Heart right ventricle (tissue), 16 donors: ENCODE data around the gene LIPT1. TPM values are rescaled to one million over a fixed set of nuclear protein-coding genes. Genes with fewer than 3 reads are reported as not detected.

Experiments used
- ATAC-seq, 8 donors: fragments of 200-7000 bp; cut with Tn5 transposase; one replicate each; pipeline ENCODE4 v1.9.1; 2020; ENCODE audit warnings: mild to moderate bottlenecking in 8 of 8, moderate library complexity in 8 of 8, moderate number of reproducible peaks in 1 of 8
- DNase-seq, 2 donors: peaks; one replicate each; pipeline ENCODE4 v3.0.0-alpha.2; 2020
- H3K27ac ChIP-seq, 10 donors: fragments of 200-600 bp; sonication (generic) in 2 of 10; one replicate each; pipeline versions ENCODE4 v1.5.0 to v1.8.0; 2020 to 2022; ENCODE audit warnings: mild to moderate bottlenecking in 3 of 10
- H3K27me3 ChIP-seq, 7 donors: fragments of 200-600 bp; one replicate each; pipeline ENCODE4 v1.8.0; 2021 to 2022; ENCODE audit warnings: mild to moderate bottlenecking in 2 of 7
- H3K36me3 ChIP-seq, 9 donors: fragments of 200-600 bp; sonication (generic) in 1 of 9; one replicate each; pipeline versions ENCODE4 v1.5.0 to v1.8.0; 2020 to 2022; ENCODE audit warnings: mild to moderate bottlenecking in 2 of 9
- H3K4me1 ChIP-seq, 9 donors: fragments of 200-600 bp; sonication (generic) in 1 of 9; one replicate each; pipeline versions ENCODE4 v1.5.0 to v1.8.0; 2020 to 2022; ENCODE audit warnings: mild to moderate bottlenecking in 4 of 9
- H3K4me3 ChIP-seq, 10 donors: fragments of 200-600 bp; sonication (generic) in 2 of 10; one replicate each; pipeline versions ENCODE4 v1.5.0 to v1.8.0; 2020 to 2022; ENCODE audit warnings: mild to moderate bottlenecking in 7 of 10, moderate library complexity in 2 of 10
- H3K9me3 ChIP-seq, 11 donors: fragments of 200-600 bp in 10 of 11; sonication (generic) in 2 of 11; one replicate each; pipeline versions ENCODE4 v1.5.0 to v1.8.0; 2013 to 2022; ENCODE audit warnings: mild to moderate bottlenecking in 2 of 11, control low read depth in 1 of 11, moderate library complexity in 1 of 11
- CTCF ChIP-seq, 9 donors: fragments of 200-600 bp; sonication (generic) in 2 of 9; IDR thresholded peaks; one replicate each; pipeline versions ENCODE4 v1.5.0 to v1.8.0; 2021 to 2022; ENCODE audit warnings: antibody characterized with exemption in 9 of 9, mild to moderate bottlenecking in 5 of 9, moderate library complexity in 1 of 9
- WGBS, 2 donors: extraction: QIAGEN DNeasy Blood & Tissue Kit; methylation state at CpG; one replicate each; pipeline ENCODE4 v1.1.7; 2013; ENCODE audit warnings: inconsistent platforms in 1 of 2; 5-methylcytosine and 5-hydroxymethylcytosine counted together
- intact Hi-C, 10 donors: fragments of 100-400 bp; cut with DNase I; formaldehyde crosslinking; loops; one replicate each; pipeline versions ENCODE4 v1.11.1 to v1.14.2; 2022
- polyA plus RNA-seq, 2 donors: library from polyadenylated mRNA; stranded (reverse); fragments of 200-250 nt; gene quantifications; one replicate each; pipeline ENCODE4 v1.2.3, GENCODE V29; 2013
- total RNA-seq, 10 donors: library from RNA; stranded (reverse); fragmentation: NEBNext Ultra II Directional in 3 of 10; extraction: Animal tissue kit (Norgen Biotek cat#: 25700) in 3 of 10; gene quantifications; one replicate each; pipeline versions ENCODE4 v1.2.1 to v1.2.4, GENCODE V29; 2021 to 2023
- donor health status: Arrhythmogenic right ventricular cardiomyopathy.
- donor health status: ischemic (EF 13 %, LVEDD 7.1; RV severe dilation, severe dysfunction).
- donor health status: healthy with polysubstance abuse.
- donor health status: DM: no; HTN: yes; CAD: no.
- donor health status: DM: no; HTN: no; CAD: no.
- donor health status: ischemic (EF 25% LVEDD 6.9; RV normal size, moderate dysfunction).
- donor health status: ischemic (EF 25% LVEDD 5.7; RV mildly dilated, moderate dysfunction).
- donor health status: healthy.
- donor health status: DM: yes; HTN: yes; CAD: no.
- donor health status: Ischemic cardiomyopathy.
- donor health status: ischemic (EF 35%, LVEDD 5.7; RV mildly dilated, moderate dysfunction).
- donor health status: nonischemic (EF 11% LVEDD 7.7; RV severe dilation, severe dysfunction).
- donor health status: DM: yes; HTN: yes; CAD: no.
- donor health status: PGD.
- donor health status: ischemic (EF 29% LVEDD 5.4; RV normal size, mild dysfunction).
- donor health status: nonischemic (EF 23%, LVEDD 6.1; RV moderate dilation, normal function).

Gene LIPT1
- total and polyA plus RNA-seq, 12 donors: 4.2 to 18.5 (median 7.6) TPM

GRCh38 chr2:99159594-99159993, 4.8 kb downstream of the LIPT1 start:
- intact Hi-C loops: loop anchor here in 1 of 10 donors (2.0 kb wide), 1 partner anchor 21 kb away; the partner anchor contains the start of genes MITD1 and MRPL30
- no peaks in the 10 kb centered on the region for H3K27me3 ChIP-seq
- WGBS, 2 donors: 87 to 90% methylated on average over 4 of the region's 4 CpGs
- H3K4me1 ChIP-seq: peaks cover 0 to 18% (median 9%) of the 10 kb centered on the region in 9 donors
- no peaks in the 10 kb centered on the region for H3K9me3 ChIP-seq
- ATAC-seq (no peak), DNase-seq (no peak)
- no peak overlapping the region for H3K4me3 ChIP-seq
- no peak overlapping the region for H3K27ac ChIP-seq
- H3K36me3 ChIP-seq: peaks cover 0 to 79% (median 13%) of the 10 kb centered on the region in 9 donors
- no peak for TF ChIP-seq CTCF (IDR thresholded peaks at IDR 0.05)

GRCh38 chr2:99166218-99166617, 11.5 kb downstream of the LIPT1 start:
- no peak for TF ChIP-seq CTCF (IDR thresholded peaks at IDR 0.05)
- ATAC-seq: no peak
- Histone ChIP-seq H3K9me3 (no peaks in the 10 kb centered on the region), H3K27me3 (no peaks in the 10 kb centered on the region), H3K27ac (no peak overlapping the region), H3K4me3 (no peak overlapping the region), H3K4me1 (peaks cover 0 to 5% (median 0%) of the 10 kb centered on the region in 9 donors), H3K36me3 (peaks cover 0 to 93% (median 15%) of the 10 kb centered on the region in 9 donors)
- intact Hi-C loops: no loop called here
- 85 to 87% methylated on average over 5 of the region's 5 CpGs for WGBS, 2 donors
- DNase-seq: no peak

- no peaks in the 10 kb centered on the region for H3K9me3 ChIP-seq
- intact Hi-C loops: no loop called here
- WGBS, 2 donors: 64 to 66% methylated on average over 1 of the region's 1 CpG
- DNase-seq: no peak
- H3K36me3 ChIP-seq: peaks cover 0 to 92% (median 27%) of the 10 kb centered on the region in 9 donors
- peaks cover 0 to 5% (median 0%) of the 10 kb centered on the region in 9 donors for H3K4me1 ChIP-seq
- no peak overlapping the region for H3K4me3 ChIP-seq
- H3K27me3 ChIP-seq: no peaks in the 10 kb centered on the region
- no peak overlapping the region for H3K27ac ChIP-seq
- TF ChIP-seq CTCF (IDR thresholded peaks at IDR 0.05): no peak
- no peak for ATAC-seq
Observed at GRCh38 chr2:99169534-99169933, 14.8 kb downstream of the LIPT1 start.

- no peak for TF ChIP-seq CTCF (IDR thresholded peaks at IDR 0.05)
- peaks cover 0 to 5% (median 0%) of the 10 kb centered on the region in 9 donors for H3K4me1 ChIP-seq
- no peaks in the 10 kb centered on the region for H3K9me3 ChIP-seq
- peaks cover 0 to 76% (median 27%) of the 10 kb centered on the region in 9 donors for H3K36me3 ChIP-seq
- 95 to 97% methylated on average over 8 of the region's 8 CpGs for WGBS, 2 donors
- intact Hi-C loops: no loop called here
- H3K4me3 ChIP-seq: no peak overlapping the region
- no peak overlapping the region for H3K27ac ChIP-seq
- DNase-seq (no peak), ATAC-seq (no peak)
- H3K27me3 ChIP-seq: no peaks in the 10 kb centered on the region
Observed at GRCh38 chr2:99171377-99172140, 16.8 kb downstream of the LIPT1 start.
